GM12878 (cell line): ENCODE data around the gene COX19. TPM values are rescaled to one million over a fixed set of nuclear protein-coding genes. Genes with fewer than 3 reads are reported as not detected.
A peak's percentile ranks its signal among the peaks of the same experiment; 100 is the strongest.

Source experiments
- ATAC-seq: fragments of 200-7000 bp; cut with Tn5 transposase; 3 replicates; pipeline ENCODE4 v1.9.1; 2020; ENCODE audit warnings: mild to moderate bottlenecking, moderate library complexity
- BruUV-seq: library from RNA; stranded (reverse); fragments of 400-500 nt; replicated peaks from 2 replicates; lab custom pipeline; 2021; lab: Mats Ljungman, UMichigan
- CTCF ChIA-PET: fragments of 300-600 bp; sonication (Branson Sonifier 250); formaldehyde crosslinking; extraction: SDS; loops from one replicate; lab custom pipeline; 2021; ENCODE audit warnings: inconsistent platforms; lab: Yijun Ruan, JAX
- POLR2A ChIA-PET: fragments of 350-600 bp; formaldehyde crosslinking; extraction: SDS; loops from one replicate; lab custom pipeline; 2021; ENCODE audit warnings: inconsistent platforms; lab: Charles Lee
- RAD21 ChIA-PET: fragments of 300-600 bp; sonication (Branson Sonifier 250); formaldehyde crosslinking; loops from one replicate; lab custom pipeline; 2023; ENCODE audit warnings: antibody characterized with exemption; ENCODE audit not compliant: unreplicated experiment; lab: Charles Lee
- SMC1A ChIA-PET: fragments of 300-600 bp; sonication (Branson Sonifier 250); formaldehyde crosslinking; loops from one replicate; lab custom pipeline; 2023; ENCODE audit not compliant: unreplicated experiment, uncharacterized antibody; lab: Charles Lee
- DNase-seq: peaks from one replicate; pipeline ENCODE4 v3.0.0-alpha.2; 2011; ENCODE audit warnings: low read depth, low spot score
- FAIRE-seq: peaks from 3 replicates; lab custom pipeline; 2011; peaks lifted over from hg19 to GRCh38; lab: Jason Lieb, UNC
- H2AFZ ChIP-seq: 2 replicates; pipeline ENCODE4 v1.6.0; 2011; ENCODE audit warnings: low read depth, low read length, control low read depth; ENCODE audit not compliant: control insufficient read depth
- H3K27ac ChIP-seq: 2 replicates; pipeline ENCODE4 v1.5.1; 2011; ENCODE audit warnings: control low read depth; ENCODE audit not compliant: control insufficient read depth, insufficient read depth
- H3K27me3 ChIP-seq, 2 experiments: replicated peaks in 1 of 2; 2 replicates each; pipeline versions ENCODE4 v1.6.0 to v1.6.1; 2011; ENCODE audit warnings: low read length in 1 of 2; ENCODE audit not compliant: control insufficient read depth in 2 of 2, insufficient read depth in 2 of 2
- H3K36me3 ChIP-seq, 2 experiments: 2 replicates each; pipeline ENCODE4 v1.5.1; 2011; ENCODE audit warnings: low read length in 1 of 2; ENCODE audit not compliant: control insufficient read depth in 2 of 2, insufficient read depth in 2 of 2
- H3K4me1 ChIP-seq: 2 replicates; pipeline ENCODE4 v1.6.1; 2011; ENCODE audit warnings: mild to moderate bottlenecking, low read length, moderate library complexity, mixed read lengths; ENCODE audit not compliant: control insufficient read depth, insufficient read depth
- H3K4me2 ChIP-seq: 2 replicates; pipeline ENCODE4 v1.6.0; 2011; ENCODE audit warnings: control low read depth; ENCODE audit not compliant: control insufficient read depth, insufficient read depth
- H3K4me3 ChIP-seq: fragments of 200-600 bp; sonication (generic); 2 replicates; pipeline ENCODE4 v1.5.1; 2016
- H3K79me2 ChIP-seq: 2 replicates; pipeline ENCODE4 v1.6.0; 2011; ENCODE audit warnings: low read length; ENCODE audit not compliant: control insufficient read depth, insufficient read depth
- H3K9ac ChIP-seq: 2 replicates; pipeline ENCODE4 v1.8.0; 2011; ENCODE audit warnings: low read length, control low read depth, mixed read lengths; ENCODE audit not compliant: control insufficient read depth, insufficient read depth
- H3K9me3 ChIP-seq: replicated peaks from 3 replicates; pipeline ENCODE4 v1.5.1; 2011; ENCODE audit warnings: mild to moderate bottlenecking, low read length; ENCODE audit not compliant: control insufficient read depth, insufficient read depth
- H4K20me1 ChIP-seq: 2 replicates; pipeline ENCODE4 v1.6.0; 2011; ENCODE audit not compliant: control insufficient read depth, insufficient read depth
- MTA3 ChIP-seq: IDR thresholded peaks from 2 replicates; pipeline ENCODE4 v1.6.1; 2012; ENCODE audit warnings: low read length, inconsistent platforms, borderline replicate concordance
- POLR2A ChIP-seq: IDR thresholded peaks from 2 replicates; pipeline ENCODE4 v1.6.1; 2011; ENCODE audit warnings: low read depth, mild to moderate bottlenecking, low read length
- SIN3A ChIP-seq: IDR thresholded peaks from 2 replicates; pipeline ENCODE4 v1.6.1; 2012; ENCODE audit warnings: low read depth, low read length, improper control_type of control experiment
- WRNIP1 ChIP-seq: IDR thresholded peaks from 2 replicates; pipeline ENCODE4 v1.6.1; 2011; ENCODE audit warnings: low read depth, low read length, improper control_type of control experiment, borderline replicate concordance
- WGBS: methylation state at CpG from one replicate; pipeline ENCODE4 v1.1.6; 2016; ENCODE audit warnings: low lambda C conversion rate; ENCODE audit not compliant: insufficient replicate concordance, insufficient coverage; ENCODE audit errors: missing lambda C conversion rate; 5-methylcytosine and 5-hydroxymethylcytosine counted together
- in situ Hi-C: fragments of 300-500 bp; cut with MboI; formaldehyde crosslinking; loops from 9 replicates; pipeline ENCODE4 v1.14.3; 2018; ENCODE audit warnings: mixed read lengths
- intact Hi-C: fragments of 100-400 bp; cut with micrococcal nuclease; formaldehyde crosslinking; loops from one replicate; pipeline ENCODE4 v1.14.2; 2022; ENCODE audit not compliant: unreplicated experiment
- polyA plus RNA-seq, 11 experiments: library from polyadenylated mRNA; depleted of rRNA in 4 of 11; unstranded in 6 of 11; stranded (reverse) in 5 of 11; fragments of >200 nt; fragmentation: Nextera tagmentation in 4 of 11; fragmentation: Illumina TruSeq in 1 of 11; extraction: Ambion mirVana in 4 of 11; extraction: Trizol in 1 of 11; gene quantifications; 1 replicate in 1 of 11; 2 replicates in 10 of 11; pipeline versions ENCODE4 v1.2.1 to v1.2.3, GENCODE V29; 2011 to 2016; ENCODE audit warnings: inconsistent platforms in 2 of 11, missing spikeins in 2 of 11, low read depth in 1 of 11
- total RNA-seq, 4 experiments: library from RNA; depleted of rRNA in 3 of 4; stranded (reverse); fragments of >200 nt in 3 of 4; fragmentation: Illumina TruSeq in 1 of 4; extraction: Trizol in 1 of 4; gene quantifications; 2 replicates each; pipeline versions ENCODE4 v1.2.1 to v1.2.3, GENCODE V29; 2013 to 2021
- TF ChIP-seq, protein P1 (sequence below): IDR thresholded peaks from 2 replicates; pipeline ENCODE4 v1.6.1; 2012; ENCODE audit warnings: low read length, inconsistent platforms
- TF ChIP-seq, protein P2 (sequence below): fragments of 450-650 bp; IDR thresholded peaks from 2 replicates; pipeline ENCODE4 v1.6.1; 2017; ENCODE audit warnings: low read depth, mild to moderate bottlenecking, moderate library complexity

COX19 gene
- total and polyA plus RNA-seq, 10 of the 15 experiments (the other 5 are each of a cell fraction or from before 2014, with no cell fraction given), result 3.7 to 17.9 (median 10.8) TPM

DNA sequence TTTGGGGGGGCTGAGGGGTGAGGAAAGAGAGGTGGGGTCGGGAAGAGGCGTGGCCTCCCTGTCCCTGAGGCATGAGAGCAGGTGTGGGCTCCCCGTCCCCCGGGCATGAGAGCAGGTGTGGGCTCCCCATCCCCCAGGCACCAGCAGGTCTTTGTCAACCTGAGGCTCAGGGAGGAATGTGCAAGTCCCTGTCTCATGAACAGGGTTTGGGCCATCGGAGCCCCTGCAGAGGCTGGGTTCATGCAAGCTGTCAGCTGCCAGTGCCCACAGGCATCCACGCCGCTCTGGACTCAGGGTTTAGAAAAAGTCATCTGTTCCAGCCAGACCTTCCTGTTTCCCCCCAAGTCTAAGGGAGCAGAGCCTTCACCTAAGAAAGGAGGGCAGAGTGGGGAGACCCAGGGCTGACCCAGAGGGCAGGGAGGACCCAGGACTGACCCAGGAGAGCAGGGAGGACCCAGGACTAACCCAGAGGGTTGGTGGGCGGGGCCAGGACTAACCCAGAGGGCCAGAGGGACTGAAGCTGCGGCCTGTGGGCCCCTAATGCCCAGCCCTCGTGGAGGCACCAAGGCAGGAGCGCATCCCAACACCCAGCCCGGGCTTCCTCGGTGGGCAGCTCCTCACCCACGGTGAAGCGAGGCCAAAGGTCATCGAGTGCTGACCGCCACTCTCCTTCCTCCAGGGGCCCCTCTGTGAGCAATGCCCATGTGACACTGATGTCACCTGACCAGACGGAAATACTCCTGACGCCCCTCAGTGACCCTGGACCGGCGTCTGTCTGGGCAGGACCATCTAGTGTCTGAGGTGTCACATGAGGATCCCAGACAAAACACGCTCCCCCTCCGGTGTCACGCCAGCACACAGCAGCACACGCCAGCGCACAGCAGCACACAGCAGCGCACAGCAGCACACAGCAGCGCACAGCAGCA lies 40.1 kb upstream of the COX19 start (continued):
- TF ChIP-seq WRNIP1, result no peak

DNA sequence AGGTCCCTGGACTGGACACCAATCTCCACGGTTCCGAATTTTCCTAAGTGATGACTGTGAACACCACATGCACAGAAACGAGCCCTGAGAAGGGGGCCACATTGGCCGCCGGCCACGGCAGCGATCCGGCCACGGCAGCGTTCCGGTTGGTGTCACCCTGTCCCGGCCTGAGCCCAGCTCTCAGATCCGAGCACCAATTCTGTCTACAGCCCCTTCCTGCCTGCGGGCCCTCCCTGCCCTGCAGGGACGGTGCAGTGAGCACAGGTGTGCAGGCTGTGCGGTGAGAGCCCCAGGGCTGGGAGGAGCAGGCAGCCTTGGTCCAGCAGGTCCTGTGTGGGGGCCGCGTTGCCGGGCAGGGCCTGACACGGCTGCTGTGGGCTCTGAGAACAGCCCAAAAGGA lies 39.3 kb upstream of the COX19 start:
- no peaks in the 10 kb centered on the region; the same call in 2 of the 3 replicates for H3K9me3 ChIP-seq
- WGBS, result 81% methylated on average over 20 of the region's 20 CpGs
- no TSS peak for BruUV-seq
- H3K79me2 ChIP-seq, result peaks cover 2% of the 10 kb centered on the region; the same call in 1 of the 2 replicates
- TF ChIP-seq, protein P1, sequence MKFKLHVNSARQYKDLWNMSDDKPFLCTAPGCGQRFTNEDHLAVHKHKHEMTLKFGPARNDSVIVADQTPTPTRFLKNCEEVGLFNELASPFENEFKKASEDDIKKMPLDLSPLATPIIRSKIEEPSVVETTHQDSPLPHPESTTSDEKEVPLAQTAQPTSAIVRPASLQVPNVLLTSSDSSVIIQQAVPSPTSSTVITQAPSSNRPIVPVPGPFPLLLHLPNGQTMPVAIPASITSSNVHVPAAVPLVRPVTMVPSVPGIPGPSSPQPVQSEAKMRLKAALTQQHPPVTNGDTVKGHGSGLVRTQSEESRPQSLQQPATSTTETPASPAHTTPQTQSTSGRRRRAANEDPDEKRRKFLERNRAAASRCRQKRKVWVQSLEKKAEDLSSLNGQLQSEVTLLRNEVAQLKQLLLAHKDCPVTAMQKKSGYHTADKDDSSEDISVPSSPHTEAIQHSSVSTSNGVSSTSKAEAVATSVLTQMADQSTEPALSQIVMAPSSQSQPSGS, result no peak
- TF ChIP-seq POLR2A (peak; percentile 41; the same call in 1 of the 2 replicates), MTA3 (no peak), SIN3A (no peak)
- TF ChIP-seq, protein P2, sequence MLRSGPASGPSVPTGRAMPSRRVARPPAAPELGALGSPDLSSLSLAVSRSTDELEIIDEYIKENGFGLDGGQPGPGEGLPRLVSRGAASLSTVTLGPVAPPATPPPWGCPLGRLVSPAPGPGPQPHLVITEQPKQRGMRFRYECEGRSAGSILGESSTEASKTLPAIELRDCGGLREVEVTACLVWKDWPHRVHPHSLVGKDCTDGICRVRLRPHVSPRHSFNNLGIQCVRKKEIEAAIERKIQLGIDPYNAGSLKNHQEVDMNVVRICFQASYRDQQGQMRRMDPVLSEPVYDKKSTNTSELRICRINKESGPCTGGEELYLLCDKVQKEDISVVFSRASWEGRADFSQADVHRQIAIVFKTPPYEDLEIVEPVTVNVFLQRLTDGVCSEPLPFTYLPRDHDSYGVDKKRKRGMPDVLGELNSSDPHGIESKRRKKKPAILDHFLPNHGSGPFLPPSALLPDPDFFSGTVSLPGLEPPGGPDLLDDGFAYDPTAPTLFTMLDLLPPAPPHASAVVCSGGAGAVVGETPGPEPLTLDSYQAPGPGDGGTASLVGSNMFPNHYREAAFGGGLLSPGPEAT, result no peak
- RAD21 ChIA-PET, result no interaction called here
- in situ Hi-C loops, result no loop called here
- H4K20me1 ChIP-seq, result no peaks in the 10 kb centered on the region
- ATAC-seq, result no peak
- no peak overlapping the region for H3K27ac ChIP-seq
- H3K4me3 ChIP-seq, result no peak overlapping the region
- H3K36me3 ChIP-seq, result peaks cover 0 to 4% of the 10 kb centered on the region in 2 experiments; a peak in 3 of 4 replicates
- no peak overlapping the region for H2AFZ ChIP-seq
- no peaks in the 10 kb centered on the region for H3K27me3 ChIP-seq
- no peak for FAIRE-seq
- no peak overlapping the region for H3K9ac ChIP-seq
- H3K4me1 ChIP-seq, result no peaks in the 10 kb centered on the region
- H3K4me2 ChIP-seq, result no peak overlapping the region
- SMC1A ChIA-PET, result no interaction called here
- DNase-seq, result no peak
- CTCF ChIA-PET, result no interaction called here
- intact Hi-C loops, result no loop called here
- POLR2A ChIA-PET, result no interaction called here
